HG03108 (cell line): ENCODE results near the gene EFCAB6.

Source experiments
- ATAC-seq: cut with Tn5 transposase; IDR thresholded peaks from one replicate; pipeline ENCODE4 v1.9.1; 2021; ENCODE audit warnings: moderate library complexity; ENCODE audit not compliant: unreplicated experiment

EFCAB6 gene

DNA sequence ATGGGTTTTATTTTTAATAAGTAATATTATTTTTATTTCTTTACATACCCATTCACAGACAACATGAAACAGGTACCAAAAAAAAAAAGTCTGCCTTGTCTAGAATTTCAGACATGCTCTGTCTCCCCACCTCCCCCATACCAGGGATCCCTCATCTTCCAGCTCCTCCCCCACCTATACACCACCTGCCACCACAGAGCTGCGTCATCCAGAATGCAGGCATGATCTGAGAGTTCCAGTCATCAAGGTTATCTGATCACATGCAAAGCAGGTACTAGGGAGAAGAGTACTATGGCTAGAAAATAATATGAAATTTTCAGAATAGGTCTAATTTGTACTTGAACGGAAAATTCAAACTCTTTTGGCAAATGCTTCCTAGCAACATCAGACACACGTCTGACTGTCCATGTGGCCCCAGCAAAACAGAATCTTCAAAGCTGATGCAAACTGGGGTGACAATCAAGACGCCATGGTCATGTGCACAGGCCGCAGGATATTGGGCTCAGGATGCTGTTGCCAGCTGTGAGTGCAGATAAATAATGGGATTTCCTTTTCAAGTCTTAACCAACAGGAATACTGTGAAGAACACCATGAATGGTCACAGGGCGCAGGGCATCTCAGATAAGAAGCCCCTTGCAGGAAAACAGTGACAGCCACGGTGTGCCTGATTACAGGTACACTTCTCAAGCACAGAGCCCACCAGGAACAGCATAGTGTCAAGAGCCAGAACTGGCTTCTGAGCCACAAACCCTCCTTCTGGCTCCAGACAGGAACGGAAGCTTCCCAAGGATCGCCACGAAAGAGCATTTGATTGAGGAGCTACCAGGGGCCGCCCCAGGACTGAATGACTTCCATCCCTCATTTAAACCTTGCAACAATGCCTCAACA is 169.5 kb downstream of the EFCAB6 start:
- no peak for ATAC-seq

- no peak for ATAC-seq
Observed at GRCh38 chr22:43639228-43639948, 172.7 kb downstream of the EFCAB6 start.

- no peak for ATAC-seq
Observed at GRCh38 chr22:43637275-43638260, 174.5 kb downstream of the EFCAB6 start.

GRCh38 chr22:43636086-43636485 is 176.0 kb downstream of the EFCAB6 start:
- no peak for ATAC-seq

DNA sequence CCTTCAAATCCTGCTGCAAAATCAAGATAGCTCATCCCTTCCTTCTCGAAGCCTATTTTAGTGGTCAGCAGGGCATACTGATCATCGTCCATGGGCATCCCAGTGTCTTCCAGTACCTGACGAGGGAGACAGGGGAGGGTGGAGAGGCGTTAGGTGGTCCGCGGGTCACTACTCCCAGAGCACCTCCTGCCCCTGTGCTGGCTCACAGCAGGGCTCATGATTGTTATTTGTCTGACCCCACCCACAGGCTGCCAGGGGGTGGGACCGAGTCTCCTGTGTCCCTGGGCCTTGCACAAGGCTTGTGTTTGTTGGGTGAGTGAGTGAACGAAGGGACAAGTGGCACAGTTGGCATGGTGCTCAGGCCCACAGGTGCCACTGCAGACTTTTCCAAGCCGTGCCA is 177.0 kb downstream of the EFCAB6 start:
- ATAC-seq: no peak

DNA sequence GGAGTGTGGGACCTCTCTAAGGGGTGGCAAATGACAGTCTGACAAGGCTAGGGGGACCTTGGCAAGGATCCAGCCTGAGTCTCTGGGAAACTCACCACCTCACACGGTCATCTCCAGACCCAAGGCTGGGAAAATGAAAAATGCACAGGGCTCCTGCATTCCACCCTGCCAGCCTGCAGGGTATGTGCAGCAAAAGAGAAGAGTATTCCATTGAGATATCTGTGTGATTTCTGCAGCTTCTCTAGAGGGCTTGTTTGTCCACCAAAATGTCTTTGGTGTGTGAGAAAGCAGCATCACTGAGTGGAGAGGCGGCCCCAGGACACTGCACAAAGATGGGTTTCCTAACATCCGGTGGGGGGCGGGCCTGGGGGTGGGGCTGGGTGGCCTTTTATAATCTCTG is 177.8 kb downstream of the EFCAB6 start:
- no peak for ATAC-seq

- no peak for ATAC-seq
Observed at GRCh38 chr22:43633631-43634285, 178.3 kb downstream of the EFCAB6 start.

DNA sequence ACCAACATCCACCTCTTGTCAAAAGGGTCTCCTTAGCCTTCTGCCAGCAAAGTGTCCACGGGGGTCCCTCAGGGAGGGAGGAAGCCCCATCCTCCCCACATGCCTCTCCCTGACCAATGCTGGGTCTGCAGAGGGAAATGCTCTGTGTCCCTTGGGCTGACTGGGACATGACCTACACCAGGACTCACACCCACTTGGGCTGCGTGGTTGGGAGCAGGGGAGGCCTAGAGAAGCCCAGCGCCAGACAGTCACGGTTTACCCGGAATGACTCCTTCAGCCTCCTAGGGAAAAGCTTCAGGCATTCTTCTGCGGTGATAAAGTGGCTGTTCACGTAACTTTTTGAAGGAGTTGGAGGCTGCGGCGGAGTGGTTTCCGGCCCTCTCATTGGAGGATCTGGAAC is 180.3 kb downstream of the EFCAB6 start:
- no peak for ATAC-seq

- no peak for ATAC-seq
Observed at GRCh38 chr22:43631201-43631600, 180.9 kb downstream of the EFCAB6 start.

DNA sequence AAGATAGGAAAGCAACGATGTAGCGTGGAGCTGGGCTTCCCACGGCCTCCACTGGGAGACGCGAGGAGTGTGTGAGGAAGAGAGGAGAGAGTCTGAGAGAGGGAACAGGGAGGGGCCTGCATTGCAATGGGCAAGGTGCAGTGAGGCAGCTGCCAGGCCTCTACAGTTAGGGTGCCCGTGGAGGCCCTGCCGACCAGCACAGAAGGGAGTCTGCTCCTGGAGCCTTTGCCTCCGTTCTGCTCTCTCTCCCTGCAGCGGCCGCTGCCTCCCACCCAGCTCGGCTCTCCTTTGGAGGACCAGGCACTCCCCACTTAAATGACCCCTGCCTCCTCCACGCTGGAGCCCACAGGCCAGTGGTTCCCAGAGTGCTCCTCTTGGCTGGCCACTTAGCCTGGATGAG is 181.7 kb downstream of the EFCAB6 start:
- no peak for ATAC-seq

DNA sequence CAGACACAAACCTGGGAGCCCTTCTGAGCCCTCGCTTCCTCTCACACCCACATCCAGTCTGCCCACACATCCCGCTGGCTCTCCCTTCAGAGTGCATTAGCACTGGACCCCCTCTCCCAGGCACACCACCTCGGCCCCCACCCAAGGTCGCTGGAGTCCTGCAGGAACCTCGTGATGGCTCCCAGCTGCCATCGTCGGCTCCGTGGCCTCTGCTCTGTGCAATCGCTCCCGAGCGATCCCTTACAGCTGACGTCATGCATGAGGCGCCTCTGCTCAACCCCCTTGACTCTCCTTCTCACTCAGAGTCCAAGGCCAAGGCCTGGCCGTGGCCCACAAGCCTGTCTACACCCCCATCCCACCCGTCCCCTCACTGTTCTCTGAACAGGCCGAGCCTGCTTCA is 183.9 kb downstream of the EFCAB6 start:
- ATAC-seq: no peak

DNA sequence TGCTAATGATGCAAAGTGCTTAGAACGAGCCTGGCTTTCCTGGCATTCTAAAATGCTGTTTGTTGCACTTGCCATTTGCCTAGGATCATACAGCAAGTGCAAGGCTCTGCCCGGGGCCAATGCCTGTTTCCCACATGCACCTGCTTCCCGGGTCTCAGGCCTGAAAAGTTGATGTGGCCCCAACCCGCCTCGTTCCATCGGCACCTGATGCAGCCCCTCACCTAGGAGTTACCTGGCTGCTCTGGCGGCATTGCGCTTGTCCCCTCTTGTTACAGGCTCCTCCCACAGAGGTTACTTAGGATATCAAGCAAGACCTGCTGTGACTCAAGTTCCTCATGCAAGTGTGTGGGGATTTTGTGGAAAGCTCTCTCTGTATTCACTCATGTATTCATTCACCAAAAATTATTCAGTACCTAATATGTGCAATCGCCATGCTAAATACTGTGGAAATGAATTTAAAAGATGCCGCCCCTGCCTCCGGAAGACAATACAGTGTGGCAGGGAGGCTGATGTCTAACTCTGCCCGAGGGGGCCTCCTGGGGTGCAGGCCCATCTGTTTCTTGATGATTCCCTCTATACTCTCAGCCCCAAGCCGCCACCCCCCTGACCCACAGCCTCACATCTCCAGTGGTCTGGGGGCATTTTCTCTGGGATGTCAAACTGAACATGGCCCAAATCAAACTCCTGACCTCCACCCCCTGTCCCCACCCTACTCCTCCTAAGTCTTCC is 184.5 kb downstream of the EFCAB6 start:
- ATAC-seq: no peak

- ATAC-seq: no peak
Observed at GRCh38 chr22:43625242-43625641, 186.9 kb downstream of the EFCAB6 start.

- ATAC-seq: no peak
Observed at GRCh38 chr22:43624144-43624998, 187.7 kb downstream of the EFCAB6 start.

DNA sequence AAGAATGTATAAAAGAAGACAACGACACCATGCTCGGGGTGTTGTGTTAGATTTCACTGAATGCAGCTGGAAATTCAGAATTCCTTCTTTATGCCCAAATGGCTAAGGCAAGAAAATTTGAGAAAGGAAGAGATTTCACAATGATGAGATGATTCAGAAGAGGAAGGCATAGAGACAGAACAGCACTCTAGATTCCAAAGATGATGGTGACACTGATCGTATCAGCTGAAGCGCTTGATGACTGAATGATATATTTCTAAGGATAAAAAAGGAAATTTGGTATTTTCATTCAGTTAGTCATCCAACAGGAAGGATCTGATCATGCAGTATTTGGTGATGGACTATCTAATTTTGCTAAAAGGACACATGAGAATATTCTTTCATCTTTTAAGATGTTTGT is 189.2 kb downstream of the EFCAB6 start:
- no peak for ATAC-seq

- ATAC-seq: no peak
Observed at GRCh38 chr22:43620197-43620596, 191.9 kb downstream of the EFCAB6 start.

DNA sequence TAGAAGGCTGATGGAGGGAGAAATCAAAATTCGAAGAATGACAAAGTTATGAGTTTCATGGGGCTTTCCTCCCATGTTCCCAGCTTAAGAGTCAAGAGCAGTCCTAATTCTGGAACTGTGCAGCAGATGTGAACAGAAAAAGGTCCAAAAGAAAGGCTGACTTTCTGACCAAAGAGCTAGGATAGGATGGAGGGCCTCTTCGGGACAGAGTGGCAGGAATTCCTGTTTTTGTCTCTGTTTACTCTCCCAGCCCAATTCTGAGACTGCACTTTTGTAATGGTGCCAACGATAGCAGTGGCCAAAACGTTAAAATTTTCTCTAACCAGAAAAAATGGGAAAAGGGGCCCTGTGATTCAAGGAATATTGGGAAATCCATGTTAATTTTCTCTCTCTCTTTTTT is 193.6 kb downstream of the EFCAB6 start:
- no peak for ATAC-seq

GRCh38 chr22:43616645-43617044 is 195.5 kb downstream of the EFCAB6 start:
- no peak for ATAC-seq

- ATAC-seq: no peak
Observed at GRCh38 chr22:43600265-43600664, 211.8 kb downstream of the EFCAB6 start.
